ENCODE data around the gene XCL2. TPM values are rescaled to one million over a fixed set of nuclear protein-coding genes. Genes with fewer than 3 reads are reported as not detected.

XCL2 gene
- total and polyA plus RNA-seq, 10 of the 15 experiments (the other 5 are each of a cell fraction or from before 2014, with no cell fraction given): 0.50 to 299 (median 4.8) TPM

- ChIA-PET SMC1A (ENCODE audit: uncharacterized antibody, unreplicated experiment) (interaction anchor here (0.6 to 14.3 kb wide), 19 partner anchors 9 to 85 kb away, joined by 3 to 257 read pairs (median 6); no protein-coding TSS in a partner anchor), POLR2A (interaction anchor here (0.6 to 2.7 kb wide), 16 partner anchors 8 to 591 kb away, joined by 3 to 8 read pairs (median 5); partner anchors contain the start of gene XCL2), CTCF (interaction anchor here (0.6 to 2.8 kb wide), 9 partner anchors 8 to 79 kb away, joined by 3 to 22 read pairs (median 4); no protein-coding TSS in a partner anchor), RAD21 (ENCODE audit: unreplicated experiment) (interaction anchor here (1.0 to 14.3 kb wide), 16 partner anchors 9 to 176 kb away, joined by 3 to 218 read pairs (median 5); no protein-coding TSS in a partner anchor)
- in situ Hi-C loops (cut with MboI) (no loop called here), intact Hi-C loops (cut with micrococcal nuclease; ENCODE audit: unreplicated experiment) (no loop called here)
- Histone ChIP-seq H3K4me3 (no peak overlapping the region), H3K4me1 (ENCODE audit: control insufficient read depth, insufficient read depth, low read length) (peaks cover 10% of the 10 kb centered on the region), H4K20me1 (ENCODE audit: control insufficient read depth, insufficient read depth) (no peaks in the 10 kb centered on the region), H3K27me3 (replicated peaks in 1 of 2; ENCODE audit: control insufficient read depth in 2 of 2, insufficient read depth in 2 of 2, low read length in 1 of 2) (no peaks in the 10 kb centered on the region; a peak in 1 of 4 replicates), H3K4me2 (ENCODE audit: control insufficient read depth, insufficient read depth) (no peak overlapping the region), H3K79me2 (ENCODE audit: control insufficient read depth, insufficient read depth, low read length) (no peaks in the 10 kb centered on the region), H2AFZ (ENCODE audit: control insufficient read depth, low read depth, low read length) (no peak overlapping the region), H3K36me3 (ENCODE audit: control insufficient read depth in 2 of 2, insufficient read depth in 2 of 2, low read length in 1 of 2) (no peaks in the 10 kb centered on the region), H3K9ac (ENCODE audit: control insufficient read depth, insufficient read depth, low read length) (no peak overlapping the region), H3K27ac (ENCODE audit: control insufficient read depth, insufficient read depth) (no peak overlapping the region), H3K9me3 (replicated peaks; ENCODE audit: control insufficient read depth, insufficient read depth, low read length) (no peaks in the 10 kb centered on the region; the same call in 2 of the 3 replicates)
- BruUV-seq (replicated peaks): no TSS peak
- WGBS (ENCODE audit: insufficient coverage, insufficient replicate concordance, low lambda C conversion rate, missing lambda C conversion rate): 58% methylated on average over 4 of the region's 4 CpGs
- FAIRE-seq: no peak
- no peak for DNase-seq (ENCODE audit: low read depth, low spot score)
- TF ChIP-seq YY1 (IDR thresholded peaks at IDR 0.05; ENCODE audit: low read depth, low read length) (no peak), RUNX3 (IDR thresholded peaks at IDR 0.05; ENCODE audit: low read length) (peak; percentile 64), IRF3 (IDR thresholded peaks at IDR 0.05) (no peak), IKZF1 (conservative IDR thresholded peaks at IDR 0.05) (peak; percentile 53), IKZF2 (IDR thresholded peaks at IDR 0.05) (peak; percentile 24 to 25; a peak in 2 of 4 replicates), FOXK2 (IDR thresholded peaks at IDR 0.05) (no peak), ZNF207 (IDR thresholded peaks at IDR 0.05; ENCODE audit: borderline replicate concordance) (no peak)
- no peak for ATAC-seq
Measured at GRCh38 chr1:168518201-168518689, 25.6 kb downstream of the XCL2 start.
